HepG2 (cell line): ENCODE results near the gene SUCLG2. TPM values are rescaled to one million over a fixed set of nuclear protein-coding genes. Genes with fewer than 3 reads are reported as not detected.

Experiments used
- ADNP ChIP-seq: sonication (generic); formaldehyde crosslinking; IDR thresholded peaks from 2 replicates; pipeline ENCODE4 v1.4.0; 2020; ENCODE audit warnings: missing genetic modification reagents
- CBX1 ChIP-seq: IDR thresholded peaks from one replicate; pipeline ENCODE4 v1.6.1; 2016; ENCODE audit warnings: antibody characterized with exemption, low read depth
- CEBPB ChIP-seq: IDR thresholded peaks from 2 replicates; pipeline ENCODE4 v1.6.1; 2011; ENCODE audit warnings: low read depth, low read length, improper control_type of control experiment, borderline replicate concordance
- HNRNPK ChIP-seq: fragments of 200-400 bp; formaldehyde crosslinking; IDR thresholded peaks from 2 replicates; pipeline ENCODE4 v1.6.1; 2018; ENCODE audit warnings: low read length, low read depth, moderate library complexity, mild to moderate bottlenecking; ENCODE audit not compliant: poor library complexity, severe bottlenecking
- KAT8 ChIP-seq: IDR thresholded peaks from 2 replicates; pipeline ENCODE4 v1.6.1; 2016; ENCODE audit warnings: missing genetic modification reagents, missing compliant biosample characterization
- NCOA2 ChIP-seq: sonication (generic); formaldehyde crosslinking; IDR thresholded peaks from 2 replicates; pipeline ENCODE4 v1.8.0; 2022; ENCODE audit warnings: inconsistent platforms
- NR2C2 ChIP-seq: sonication (generic); formaldehyde crosslinking; IDR thresholded peaks from 2 replicates; pipeline ENCODE4 v1.4.0; 2020; ENCODE audit warnings: missing genetic modification reagents, mild to moderate bottlenecking, moderate library complexity, borderline replicate concordance
- NR2F2 ChIP-seq: IDR thresholded peaks from 2 replicates; pipeline ENCODE4 v1.6.1; 2012; ENCODE audit warnings: low read depth, inconsistent platforms, borderline replicate concordance
- PHF20 ChIP-seq: sonication (generic); formaldehyde crosslinking; IDR thresholded peaks from 2 replicates; pipeline ENCODE4 v1.5.0; 2020; ENCODE audit warnings: mild to moderate bottlenecking, missing genetic modification reagents
- RARG ChIP-seq: sonication (generic); formaldehyde crosslinking; IDR thresholded peaks from 2 replicates; pipeline ENCODE4 v1.4.0; 2020; ENCODE audit warnings: low read depth, mild to moderate bottlenecking, missing genetic modification reagents
- SP1 ChIP-seq, 2 experiments: fragments of 450-650 bp in 1 of 2; sonication (generic) in 1 of 2; formaldehyde crosslinking in 1 of 2; IDR thresholded peaks; 2 replicates each; pipeline versions ENCODE4 v1.4.0 to v1.6.1; 2016 to 2020; ENCODE audit warnings: missing genetic modification reagents in 1 of 2
- SRSF1 ChIP-seq: fragments of 200-400 bp; formaldehyde crosslinking; optimal IDR thresholded peaks from 2 replicates; pipeline ENCODE3; 2017; ENCODE audit warnings: mild to moderate bottlenecking, low read depth, low read length, moderate library complexity
- THYN1 ChIP-seq: sonication (generic); formaldehyde crosslinking; IDR thresholded peaks from 2 replicates; pipeline ENCODE4 v1.8.1; 2023; ENCODE audit warnings: low read depth, mild to moderate bottlenecking, moderate library complexity, missing genetic modification reagents, borderline replicate concordance
- ZNF383 ChIP-seq: sonication (generic); formaldehyde crosslinking; IDR thresholded peaks from 2 replicates; pipeline ENCODE4 v1.4.0; 2020; ENCODE audit warnings: missing genetic modification reagents, mild to moderate bottlenecking, borderline replicate concordance
- ZNF720 ChIP-seq: sonication (generic); formaldehyde crosslinking; IDR thresholded peaks from 2 replicates; pipeline ENCODE4 v1.4.0; 2020; ENCODE audit warnings: missing genetic modification reagents
- polyA plus RNA-seq, 8 experiments: library from polyadenylated mRNA; depleted of rRNA in 3 of 8; stranded (reverse) in 7 of 8; unstranded in 1 of 8; fragments of >200 nt; fragmentation: Illumina TruSeq in 4 of 8; extraction: Trizol in 4 of 8; gene quantifications; 2 replicates each; pipeline versions ENCODE4 v1.2.1 to v1.2.3, GENCODE V29; 2011 to 2016; ENCODE audit warnings: low read depth in 4 of 8, missing spikeins in 1 of 8, mixed read lengths in 1 of 8; ENCODE audit not compliant: insufficient read depth in 1 of 8
- total RNA-seq, 5 experiments: library from RNA; depleted of rRNA; stranded (reverse); fragments of >200 nt; fragmentation: Illumina TruSeq; extraction: Trizol; gene quantifications; 2 replicates each; pipeline ENCODE4 v1.2.3, GENCODE V29; 2016; ENCODE audit warnings: low read depth in 1 of 5
- TF ChIP-seq, protein P1 (sequence below), 2 experiments: fragments of 450-650 bp in 1 of 2; sonication (generic) in 1 of 2; formaldehyde crosslinking in 1 of 2; IDR thresholded peaks; 2 replicates each; pipeline versions ENCODE4 v1.6.1 to v1.8.0; 2016 to 2022; ENCODE audit warnings: antibody characterized with exemption in 1 of 2, mild to moderate bottlenecking in 1 of 2, missing genetic modification reagents in 1 of 2
- TF ChIP-seq, protein P2 (sequence below): sonication (generic); formaldehyde crosslinking; IDR thresholded peaks from 2 replicates; pipeline ENCODE4 v1.4.0; 2020; ENCODE audit warnings: missing genetic modification reagents

SUCLG2 gene
- total and polyA plus RNA-seq, 2 of the 13 experiments (the other 11 are each of a cell fraction or from before 2014, with no cell fraction given): 21.4 to 64.9 TPM

- TF ChIP-seq, protein P1, sequence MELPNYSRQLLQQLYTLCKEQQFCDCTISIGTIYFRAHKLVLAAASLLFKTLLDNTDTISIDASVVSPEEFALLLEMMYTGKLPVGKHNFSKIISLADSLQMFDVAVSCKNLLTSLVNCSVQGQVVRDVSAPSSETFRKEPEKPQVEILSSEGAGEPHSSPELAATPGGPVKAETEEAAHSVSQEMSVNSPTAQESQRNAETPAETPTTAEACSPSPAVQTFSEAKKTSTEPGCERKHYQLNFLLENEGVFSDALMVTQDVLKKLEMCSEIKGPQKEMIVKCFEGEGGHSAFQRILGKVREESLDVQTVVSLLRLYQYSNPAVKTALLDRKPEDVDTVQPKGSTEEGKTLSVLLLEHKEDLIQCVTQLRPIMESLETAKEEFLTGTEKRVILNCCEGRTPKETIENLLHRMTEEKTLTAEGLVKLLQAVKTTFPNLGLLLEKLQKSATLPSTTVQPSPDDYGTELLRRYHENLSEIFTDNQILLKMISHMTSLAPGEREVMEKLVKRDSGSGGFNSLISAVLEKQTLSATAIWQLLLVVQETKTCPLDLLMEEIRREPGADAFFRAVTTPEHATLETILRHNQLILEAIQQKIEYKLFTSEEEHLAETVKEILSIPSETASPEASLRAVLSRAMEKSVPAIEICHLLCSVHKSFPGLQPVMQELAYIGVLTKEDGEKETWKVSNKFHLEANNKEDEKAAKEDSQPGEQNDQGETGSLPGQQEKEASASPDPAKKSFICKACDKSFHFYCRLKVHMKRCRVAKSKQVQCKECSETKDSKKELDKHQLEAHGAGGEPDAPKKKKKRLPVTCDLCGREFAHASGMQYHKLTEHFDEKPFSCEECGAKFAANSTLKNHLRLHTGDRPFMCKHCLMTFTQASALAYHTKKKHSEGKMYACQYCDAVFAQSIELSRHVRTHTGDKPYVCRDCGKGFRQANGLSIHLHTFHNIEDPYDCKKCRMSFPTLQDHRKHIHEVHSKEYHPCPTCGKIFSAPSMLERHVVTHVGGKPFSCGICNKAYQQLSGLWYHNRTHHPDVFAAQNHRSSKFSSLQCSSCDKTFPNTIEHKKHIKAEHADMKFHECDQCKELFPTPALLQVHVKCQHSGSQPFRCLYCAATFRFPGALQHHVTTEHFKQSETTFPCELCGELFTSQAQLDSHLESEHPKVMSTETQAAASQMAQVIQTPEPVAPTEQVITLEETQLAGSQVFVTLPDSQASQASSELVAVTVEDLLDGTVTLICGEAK (IDR thresholded peaks at IDR 0.05): no peak
- TF ChIP-seq, protein P1 (CRISPR knock-in tag; IDR thresholded peaks at IDR 0.05): peak; percentile 20; the same call in 1 of the 2 replicates
- TF ChIP-seq RARG (no peak), ZNF383 (no peak), CEBPB (no peak), NCOA2 (CRISPR knock-in tag) (no peak), HNRNPK (peak; percentile 96), ADNP (CRISPR knock-in tag) (no peak), NR2C2 (CRISPR knock-in tag) (peak; percentile 74; the same call in 1 of the 2 replicates), SP1 (IDR thresholded peaks at IDR 0.05) (no peak), SP1 (CRISPR knock-in tag; IDR thresholded peaks at IDR 0.05) (no peak), THYN1 (CRISPR knock-in tag) (no peak; the same call in 1 of the 2 replicates), CBX1 (no peak), SRSF1 (no peak), NR2F2 (peak; percentile 54; the same call in 1 of the 2 replicates), ZNF720 (CRISPR knock-in tag) (no peak), PHF20 (CRISPR knock-in tag) (peak; percentile 72), KAT8 (CRISPR knock-in tag) (peak; percentile 80; the same call in 1 of the 2 replicates)
- TF ChIP-seq, protein P2, sequence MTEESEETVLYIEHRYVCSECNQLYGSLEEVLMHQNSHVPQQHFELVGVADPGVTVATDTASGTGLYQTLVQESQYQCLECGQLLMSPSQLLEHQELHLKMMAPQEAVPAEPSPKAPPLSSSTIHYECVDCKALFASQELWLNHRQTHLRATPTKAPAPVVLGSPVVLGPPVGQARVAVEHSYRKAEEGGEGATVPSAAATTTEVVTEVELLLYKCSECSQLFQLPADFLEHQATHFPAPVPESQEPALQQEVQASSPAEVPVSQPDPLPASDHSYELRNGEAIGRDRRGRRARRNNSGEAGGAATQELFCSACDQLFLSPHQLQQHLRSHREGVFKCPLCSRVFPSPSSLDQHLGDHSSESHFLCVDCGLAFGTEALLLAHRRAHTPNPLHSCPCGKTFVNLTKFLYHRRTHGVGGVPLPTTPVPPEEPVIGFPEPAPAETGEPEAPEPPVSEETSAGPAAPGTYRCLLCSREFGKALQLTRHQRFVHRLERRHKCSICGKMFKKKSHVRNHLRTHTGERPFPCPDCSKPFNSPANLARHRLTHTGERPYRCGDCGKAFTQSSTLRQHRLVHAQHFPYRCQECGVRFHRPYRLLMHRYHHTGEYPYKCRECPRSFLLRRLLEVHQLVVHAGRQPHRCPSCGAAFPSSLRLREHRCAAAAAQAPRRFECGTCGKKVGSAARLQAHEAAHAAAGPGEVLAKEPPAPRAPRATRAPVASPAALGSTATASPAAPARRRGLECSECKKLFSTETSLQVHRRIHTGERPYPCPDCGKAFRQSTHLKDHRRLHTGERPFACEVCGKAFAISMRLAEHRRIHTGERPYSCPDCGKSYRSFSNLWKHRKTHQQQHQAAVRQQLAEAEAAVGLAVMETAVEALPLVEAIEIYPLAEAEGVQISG (CRISPR knock-in tag): peak; percentile 51; the same call in 1 of the 2 replicates
These were observed at the start of gene SUCLG2 (continued) for GRCh38 chr3:67654099-67654843.
